GM23338 (cell line): ENCODE data around the gene NLRC5. TPM values are rescaled to one million over a fixed set of nuclear protein-coding genes. Genes with fewer than 3 reads are reported as not detected.

Experiments
- ATAC-seq: fragments of 200-7000 bp; cut with Tn5 transposase; 3 replicates; pipeline ENCODE4 v1.9.1; 2020
- DNase-seq: peaks from one replicate; pipeline ENCODE4 v3.0.0-alpha.2; 2015; ENCODE audit warnings: low spot score
- H2AFZ ChIP-seq: fragments of 200-600 bp; sonication (generic); 2 replicates; pipeline ENCODE4 v1.8.0; 2016; ENCODE audit warnings: antibody characterized with exemption, mild to moderate bottlenecking, moderate library complexity
- H3F3A ChIP-seq: fragments of 200-600 bp; sonication (generic); replicated peaks from 2 replicates; pipeline ENCODE4 v1.8.0; 2017; ENCODE audit warnings: antibody characterized with exemption, mixed run types, low read depth
- H3K27ac ChIP-seq: fragments of 200-600 bp; sonication (generic); 2 replicates; pipeline ENCODE4 v1.6.1; 2016; ENCODE audit warnings: low read depth
- H3K27me3 ChIP-seq: fragments of 200-600 bp; sonication (generic); 2 replicates; pipeline ENCODE4 v1.8.0; 2016; ENCODE audit warnings: mild to moderate bottlenecking, mixed run types, moderate library complexity; ENCODE audit not compliant: insufficient read depth
- H3K36me3 ChIP-seq: fragments of 200-600 bp; sonication (generic); 2 replicates; pipeline ENCODE4 v1.8.0; 2016; ENCODE audit warnings: mild to moderate bottlenecking; ENCODE audit not compliant: insufficient read depth
- H3K4me1 ChIP-seq: fragments of 200-600 bp; sonication (generic); 2 replicates; pipeline ENCODE4 v1.8.0; 2016; ENCODE audit warnings: mild to moderate bottlenecking, moderate library complexity; ENCODE audit not compliant: insufficient read depth
- H3K4me2 ChIP-seq: fragments of 200-600 bp; sonication (generic); 2 replicates; pipeline ENCODE4 v1.7.1; 2017; ENCODE audit warnings: mixed run types
- H3K4me3 ChIP-seq: fragments of 200-600 bp; sonication (generic); 2 replicates; pipeline ENCODE4 v1.6.1; 2016; ENCODE audit warnings: mixed run types
- H3K79me2 ChIP-seq: fragments of 200-600 bp; sonication (generic); replicated peaks from 2 replicates; pipeline ENCODE4 v1.8.0; 2017; ENCODE audit warnings: mild to moderate bottlenecking; ENCODE audit not compliant: insufficient read depth
- H3K9me2 ChIP-seq: fragments of 200-600 bp; sonication (generic); 2 replicates; pipeline ENCODE4 v1.8.0; 2017; ENCODE audit not compliant: insufficient read depth
- H4K20me1 ChIP-seq: fragments of 200-600 bp; sonication (generic); replicated peaks from 2 replicates; pipeline ENCODE4 v1.8.0; 2017; ENCODE audit warnings: mild to moderate bottlenecking; ENCODE audit not compliant: insufficient read depth
- H3K27ac Mint-ChIP-seq: 2 replicates; pipeline ENCODE4 v1.8.0; 2020; ENCODE audit warnings: inconsistent platforms, mild to moderate bottlenecking, moderate library complexity, mixed read lengths
- H3K27me3 Mint-ChIP-seq: 3 replicates; pipeline ENCODE4 v1.8.0; 2022; ENCODE audit warnings: low read depth, mild to moderate bottlenecking, moderate library complexity, mixed read lengths, inconsistent platforms; ENCODE audit not compliant: insufficient read depth, poor library complexity
- H3K36me3 Mint-ChIP-seq: 3 replicates; pipeline ENCODE4 v1.8.0; 2021; ENCODE audit warnings: low read depth, mild to moderate bottlenecking, inconsistent platforms, moderate library complexity, mixed read lengths
- H3K4me1 Mint-ChIP-seq: 3 replicates; pipeline ENCODE4 v1.8.0; 2020; ENCODE audit warnings: mild to moderate bottlenecking, inconsistent platforms, mixed read lengths
- H3K4me3 Mint-ChIP-seq: 3 replicates; pipeline ENCODE4 v1.8.0; 2021; ENCODE audit warnings: moderate library complexity, mild to moderate bottlenecking, inconsistent platforms, mixed read lengths
- H3K9me3 Mint-ChIP-seq: 3 replicates; pipeline ENCODE4 v1.8.0; 2020; ENCODE audit warnings: moderate library complexity, mild to moderate bottlenecking, inconsistent platforms, mixed read lengths
- CREB1 ChIP-seq: fragments of 250-450 bp; sonication (Bioruptor Pico); IDR thresholded peaks from 2 replicates; pipeline ENCODE4 v1.5.0; 2020; ENCODE audit warnings: low read depth, mild to moderate bottlenecking, moderate library complexity
- ETS1 ChIP-seq: IDR thresholded peaks from 2 replicates; pipeline ENCODE4 v1.6.1; 2016; ENCODE audit warnings: antibody characterized with exemption
- EZH2 ChIP-seq: fragments of 200-600 bp; sonication (generic); IDR thresholded peaks from one replicate; pipeline ENCODE4 v1.8.0; 2017; ENCODE audit warnings: antibody characterized with exemption, mild to moderate bottlenecking, low read depth; ENCODE audit not compliant: unreplicated experiment
- EZH2phosphoT487 ChIP-seq: fragments of 200-600 bp; sonication (generic); IDR thresholded peaks from one replicate; pipeline ENCODE4 v1.8.1; 2018; ENCODE audit warnings: antibody characterized with exemption; ENCODE audit not compliant: unreplicated experiment
- JUNB ChIP-seq: IDR thresholded peaks from one replicate; pipeline ENCODE4 v1.6.1; 2016; ENCODE audit warnings: antibody characterized with exemption; ENCODE audit not compliant: unreplicated experiment
- NANOG ChIP-seq: IDR thresholded peaks from 2 replicates; pipeline ENCODE4 v1.6.1; 2016; ENCODE audit warnings: antibody characterized with exemption, borderline replicate concordance
- POLR2AphosphoS5 ChIP-seq: IDR thresholded peaks from 2 replicates; pipeline ENCODE4 v1.6.1; 2016; ENCODE audit warnings: antibody characterized with exemption, low read depth
- STAT1 ChIP-seq: IDR thresholded peaks from one replicate; pipeline ENCODE4 v1.6.1; 2016; ENCODE audit warnings: antibody characterized with exemption; ENCODE audit not compliant: unreplicated experiment
- ZNF114 ChIP-seq: fragments of 250-450 bp; sonication (Bioruptor Pico); IDR thresholded peaks from 2 replicates; pipeline ENCODE4 v1.5.0; 2020; ENCODE audit warnings: mild to moderate bottlenecking, moderate library complexity
- ZNF331 ChIP-seq: fragments of 250-450 bp; sonication (Bioruptor Pico); IDR thresholded peaks from 2 replicates; pipeline ENCODE4 v1.5.0; 2020; ENCODE audit warnings: low read depth, mild to moderate bottlenecking, moderate library complexity
- polyA plus RNA-seq: library from polyadenylated mRNA; unstranded; fragments of >200 nt; fragmentation: Nextera tagmentation; extraction: Ambion mirVana; gene quantifications from 2 replicates; pipeline ENCODE4 v1.2.1, GENCODE V29; 2016
- total RNA-seq: library from RNA; depleted of rRNA; stranded (reverse); fragments of >200 nt; shearing (Covaris generic); gene quantifications from 2 replicates; pipeline ENCODE4 v1.2.3, GENCODE V29; 2014
- TF ChIP-seq, protein P1 (sequence below): IDR thresholded peaks from one replicate; pipeline ENCODE4 v1.6.1; 2018; ENCODE audit warnings: antibody characterized with exemption; ENCODE audit not compliant: unreplicated experiment
- TF ChIP-seq, protein P2 (sequence below), 2 experiments: fragments of 200-600 bp in 1 of 2; sonication (generic) in 1 of 2; conservative IDR thresholded peaks; 2 replicates each; pipeline versions ENCODE4 v1.5.1 to v1.6.1; 2016 to 2017; ENCODE audit warnings: antibody characterized with exemption in 2 of 2, low read depth in 2 of 2, mild to moderate bottlenecking in 2 of 2, moderate library complexity in 1 of 2
- TF ChIP-seq, protein P3 (sequence below): fragments of 250-450 bp; sonication (Bioruptor Pico); IDR thresholded peaks from 2 replicates; pipeline ENCODE4 v1.5.0; 2020; ENCODE audit warnings: mild to moderate bottlenecking, moderate library complexity

Gene NLRC5
- total and polyA plus RNA-seq, 2 experiments from 2014 or later, result 2.3 to 3.9 TPM

DNA sequence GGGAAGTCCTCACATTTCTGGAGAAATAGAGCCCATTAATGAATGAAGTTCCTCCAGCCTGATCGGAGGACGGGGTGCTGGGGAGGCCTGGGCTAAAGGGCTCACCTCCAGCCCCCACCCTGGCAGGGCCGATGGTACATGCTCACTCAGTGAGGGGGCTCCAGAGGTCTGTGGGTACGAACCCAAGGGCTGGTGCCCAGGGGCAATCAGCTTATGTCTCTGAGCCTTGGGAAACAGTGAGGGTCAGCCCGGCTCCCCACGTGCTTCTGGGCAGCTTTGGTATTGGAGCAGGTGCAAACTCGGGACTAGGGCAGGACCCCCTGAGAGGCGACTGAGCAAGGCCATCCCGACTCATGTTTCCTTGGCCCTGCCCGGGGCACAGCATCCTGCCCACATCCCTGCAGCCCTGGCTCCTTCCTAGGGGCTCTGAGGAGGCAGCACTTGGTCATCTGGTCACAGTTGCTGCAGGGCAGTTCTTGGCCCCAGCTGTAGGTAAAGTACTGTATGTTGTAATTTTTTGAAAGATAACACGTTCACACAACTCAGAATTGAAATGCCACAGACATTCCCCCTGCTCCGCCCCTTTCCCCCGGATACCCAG lies 28.6 kb upstream of the NLRC5 start:
- no peak overlapping the region for H3K27ac ChIP-seq
- no peaks in the 10 kb centered on the region for H3K36me3 ChIP-seq
- H3K9me2 ChIP-seq, result no peaks in the 10 kb centered on the region
- H3K79me2 ChIP-seq, result no peaks in the 10 kb centered on the region
- TF ChIP-seq, protein P1, sequence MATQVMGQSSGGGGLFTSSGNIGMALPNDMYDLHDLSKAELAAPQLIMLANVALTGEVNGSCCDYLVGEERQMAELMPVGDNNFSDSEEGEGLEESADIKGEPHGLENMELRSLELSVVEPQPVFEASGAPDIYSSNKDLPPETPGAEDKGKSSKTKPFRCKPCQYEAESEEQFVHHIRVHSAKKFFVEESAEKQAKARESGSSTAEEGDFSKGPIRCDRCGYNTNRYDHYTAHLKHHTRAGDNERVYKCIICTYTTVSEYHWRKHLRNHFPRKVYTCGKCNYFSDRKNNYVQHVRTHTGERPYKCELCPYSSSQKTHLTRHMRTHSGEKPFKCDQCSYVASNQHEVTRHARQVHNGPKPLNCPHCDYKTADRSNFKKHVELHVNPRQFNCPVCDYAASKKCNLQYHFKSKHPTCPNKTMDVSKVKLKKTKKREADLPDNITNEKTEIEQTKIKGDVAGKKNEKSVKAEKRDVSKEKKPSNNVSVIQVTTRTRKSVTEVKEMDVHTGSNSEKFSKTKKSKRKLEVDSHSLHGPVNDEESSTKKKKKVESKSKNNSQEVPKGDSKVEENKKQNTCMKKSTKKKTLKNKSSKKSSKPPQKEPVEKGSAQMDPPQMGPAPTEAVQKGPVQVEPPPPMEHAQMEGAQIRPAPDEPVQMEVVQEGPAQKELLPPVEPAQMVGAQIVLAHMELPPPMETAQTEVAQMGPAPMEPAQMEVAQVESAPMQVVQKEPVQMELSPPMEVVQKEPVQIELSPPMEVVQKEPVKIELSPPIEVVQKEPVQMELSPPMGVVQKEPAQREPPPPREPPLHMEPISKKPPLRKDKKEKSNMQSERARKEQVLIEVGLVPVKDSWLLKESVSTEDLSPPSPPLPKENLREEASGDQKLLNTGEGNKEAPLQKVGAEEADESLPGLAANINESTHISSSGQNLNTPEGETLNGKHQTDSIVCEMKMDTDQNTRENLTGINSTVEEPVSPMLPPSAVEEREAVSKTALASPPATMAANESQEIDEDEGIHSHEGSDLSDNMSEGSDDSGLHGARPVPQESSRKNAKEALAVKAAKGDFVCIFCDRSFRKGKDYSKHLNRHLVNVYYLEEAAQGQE, result no peak
- TF ChIP-seq, protein P2, sequence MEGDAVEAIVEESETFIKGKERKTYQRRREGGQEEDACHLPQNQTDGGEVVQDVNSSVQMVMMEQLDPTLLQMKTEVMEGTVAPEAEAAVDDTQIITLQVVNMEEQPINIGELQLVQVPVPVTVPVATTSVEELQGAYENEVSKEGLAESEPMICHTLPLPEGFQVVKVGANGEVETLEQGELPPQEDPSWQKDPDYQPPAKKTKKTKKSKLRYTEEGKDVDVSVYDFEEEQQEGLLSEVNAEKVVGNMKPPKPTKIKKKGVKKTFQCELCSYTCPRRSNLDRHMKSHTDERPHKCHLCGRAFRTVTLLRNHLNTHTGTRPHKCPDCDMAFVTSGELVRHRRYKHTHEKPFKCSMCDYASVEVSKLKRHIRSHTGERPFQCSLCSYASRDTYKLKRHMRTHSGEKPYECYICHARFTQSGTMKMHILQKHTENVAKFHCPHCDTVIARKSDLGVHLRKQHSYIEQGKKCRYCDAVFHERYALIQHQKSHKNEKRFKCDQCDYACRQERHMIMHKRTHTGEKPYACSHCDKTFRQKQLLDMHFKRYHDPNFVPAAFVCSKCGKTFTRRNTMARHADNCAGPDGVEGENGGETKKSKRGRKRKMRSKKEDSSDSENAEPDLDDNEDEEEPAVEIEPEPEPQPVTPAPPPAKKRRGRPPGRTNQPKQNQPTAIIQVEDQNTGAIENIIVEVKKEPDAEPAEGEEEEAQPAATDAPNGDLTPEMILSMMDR (conservative IDR thresholded peaks at IDR 0.05; ENCODE audit: low read depth in 2 of 2), result no peak
- no peak for TF ChIP-seq CREB1 (CRISPR knock-in tag)
- TF ChIP-seq ETS1, result no peak
- no peak for TF ChIP-seq ZNF114
- no peak for TF ChIP-seq STAT1
- no peak for TF ChIP-seq ZNF331
- TF ChIP-seq, protein P3, sequence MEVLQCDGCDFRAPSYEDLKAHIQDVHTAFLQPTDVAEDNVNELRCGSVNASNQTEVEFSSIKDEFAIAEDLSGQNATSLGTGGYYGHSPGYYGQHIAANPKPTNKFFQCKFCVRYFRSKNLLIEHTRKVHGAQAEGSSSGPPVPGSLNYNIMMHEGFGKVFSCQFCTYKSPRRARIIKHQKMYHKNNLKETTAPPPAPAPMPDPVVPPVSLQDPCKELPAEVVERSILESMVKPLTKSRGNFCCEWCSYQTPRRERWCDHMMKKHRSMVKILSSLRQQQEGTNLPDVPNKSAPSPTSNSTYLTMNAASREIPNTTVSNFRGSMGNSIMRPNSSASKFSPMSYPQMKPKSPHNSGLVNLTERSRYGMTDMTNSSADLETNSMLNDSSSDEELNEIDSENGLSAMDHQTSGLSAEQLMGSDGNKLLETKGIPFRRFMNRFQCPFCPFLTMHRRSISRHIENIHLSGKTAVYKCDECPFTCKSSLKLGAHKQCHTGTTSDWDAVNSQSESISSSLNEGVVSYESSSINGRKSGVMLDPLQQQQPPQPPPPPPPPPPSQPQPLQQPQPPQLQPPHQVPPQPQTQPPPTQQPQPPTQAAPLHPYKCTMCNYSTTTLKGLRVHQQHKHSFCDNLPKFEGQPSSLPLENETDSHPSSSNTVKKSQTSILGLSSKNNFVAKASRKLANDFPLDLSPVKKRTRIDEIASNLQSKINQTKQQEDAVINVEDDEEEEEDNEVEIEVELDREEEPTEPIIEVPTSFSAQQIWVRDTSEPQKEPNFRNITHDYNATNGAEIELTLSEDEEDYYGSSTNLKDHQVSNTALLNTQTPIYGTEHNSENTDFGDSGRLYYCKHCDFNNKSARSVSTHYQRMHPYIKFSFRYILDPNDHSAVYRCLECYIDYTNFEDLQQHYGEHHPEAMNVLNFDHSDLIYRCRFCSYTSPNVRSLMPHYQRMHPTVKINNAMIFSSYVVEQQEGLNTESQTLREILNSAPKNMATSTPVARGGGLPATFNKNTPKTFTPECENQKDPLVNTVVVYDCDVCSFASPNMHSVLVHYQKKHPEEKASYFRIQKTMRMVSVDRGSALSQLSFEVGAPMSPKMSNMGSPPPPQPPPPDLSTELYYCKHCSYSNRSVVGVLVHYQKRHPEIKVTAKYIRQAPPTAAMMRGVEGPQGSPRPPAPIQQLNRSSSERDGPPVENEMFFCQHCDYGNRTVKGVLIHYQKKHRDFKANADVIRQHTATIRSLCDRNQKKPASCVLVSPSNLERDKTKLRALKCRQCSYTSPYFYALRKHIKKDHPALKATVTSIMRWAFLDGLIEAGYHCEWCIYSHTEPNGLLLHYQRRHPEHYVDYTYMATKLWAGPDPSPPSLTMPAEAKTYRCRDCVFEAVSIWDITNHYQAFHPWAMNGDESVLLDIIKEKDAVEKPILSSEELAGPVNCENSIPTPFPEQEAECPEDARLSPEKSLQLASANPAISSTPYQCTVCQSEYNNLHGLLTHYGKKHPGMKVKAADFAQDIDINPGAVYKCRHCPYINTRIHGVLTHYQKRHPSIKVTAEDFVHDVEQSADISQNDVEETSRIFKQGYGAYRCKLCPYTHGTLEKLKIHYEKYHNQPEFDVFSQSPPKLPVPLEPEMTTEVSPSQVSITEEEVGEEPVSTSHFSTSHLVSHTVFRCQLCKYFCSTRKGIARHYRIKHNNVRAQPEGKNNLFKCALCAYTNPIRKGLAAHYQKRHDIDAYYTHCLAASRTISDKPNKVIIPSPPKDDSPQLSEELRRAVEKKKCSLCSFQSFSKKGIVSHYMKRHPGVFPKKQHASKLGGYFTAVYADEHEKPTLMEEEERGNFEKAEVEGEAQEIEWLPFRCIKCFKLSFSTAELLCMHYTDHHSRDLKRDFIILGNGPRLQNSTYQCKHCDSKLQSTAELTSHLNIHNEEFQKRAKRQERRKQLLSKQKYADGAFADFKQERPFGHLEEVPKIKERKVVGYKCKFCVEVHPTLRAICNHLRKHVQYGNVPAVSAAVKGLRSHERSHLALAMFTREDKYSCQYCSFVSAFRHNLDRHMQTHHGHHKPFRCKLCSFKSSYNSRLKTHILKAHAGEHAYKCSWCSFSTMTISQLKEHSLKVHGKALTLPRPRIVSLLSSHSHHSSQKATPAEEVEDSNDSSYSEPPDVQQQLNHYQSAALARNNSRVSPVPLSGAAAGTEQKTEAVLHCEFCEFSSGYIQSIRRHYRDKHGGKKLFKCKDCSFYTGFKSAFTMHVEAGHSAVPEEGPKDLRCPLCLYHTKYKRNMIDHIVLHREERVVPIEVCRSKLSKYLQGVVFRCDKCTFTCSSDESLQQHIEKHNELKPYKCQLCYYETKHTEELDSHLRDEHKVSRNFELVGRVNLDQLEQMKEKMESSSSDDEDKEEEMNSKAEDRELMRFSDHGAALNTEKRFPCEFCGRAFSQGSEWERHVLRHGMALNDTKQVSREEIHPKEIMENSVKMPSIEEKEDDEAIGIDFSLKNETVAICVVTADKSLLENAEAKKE, result no peak
- no peak for TF ChIP-seq JUNB
- TF ChIP-seq POLR2AphosphoS5, result no peak
- TF ChIP-seq EZH2phosphoT487, result no peak
- no peak for TF ChIP-seq NANOG
- no peak for TF ChIP-seq EZH2
- H2AFZ ChIP-seq, result no peak overlapping the region
- H4K20me1 ChIP-seq, result no peaks in the 10 kb centered on the region
- Mint-ChIP-seq H3K9me3 (peaks cover 4% of the 10 kb centered on the region; the same call in 1 of the 3 replicates), H3K36me3 (no peaks in the 10 kb centered on the region), H3K4me1 (peaks cover 4% of the 10 kb centered on the region; the same call in 2 of the 3 replicates), H3K27ac (no peak overlapping the region), H3K27me3 (peaks cover 9% of the 10 kb centered on the region), H3K4me3 (no peak overlapping the region)
- no peak overlapping the region for H3K4me3 ChIP-seq
- H3K4me1 ChIP-seq, result no peaks in the 10 kb centered on the region; the same call in 1 of the 2 replicates
- H3K4me2 ChIP-seq, result no peak overlapping the region
- DNase-seq (no peak), ATAC-seq (no peak)
- no peaks in the 10 kb centered on the region for H3K27me3 ChIP-seq
- H3F3A ChIP-seq, result no peaks in the 10 kb centered on the region
